SK-N-SH (cell line): ENCODE data around the gene LRRC38. TPM values are rescaled to one million over a fixed set of nuclear protein-coding genes. Genes with fewer than 3 reads are reported as not detected.

Source experiments
- CTCF ChIA-PET: fragments of 300-600, 350-600 bp; formaldehyde crosslinking; extraction: SDS; loops from one replicate; lab custom pipeline; 2021; lab: Yijun Ruan, JAX
- POLR2A ChIA-PET: fragments of 350-600 bp; sonication (Branson Sonifier 250); formaldehyde crosslinking; extraction: SDS; loops from one replicate; lab custom pipeline; 2020; ENCODE audit warnings: antibody characterized with exemption, inconsistent platforms; lab: Yijun Ruan, JAX
- DNase-seq: peaks from one replicate; pipeline ENCODE4 v3.0.0; 2012
- H2AFZ ChIP-seq: fragments of 200-600 bp; sonication (generic); 2 replicates; pipeline ENCODE4 v1.8.1; 2016; ENCODE audit warnings: antibody characterized with exemption, mild to moderate bottlenecking, low read depth
- H3F3A ChIP-seq: fragments of 200-600 bp; sonication (generic); replicated peaks from 2 replicates; pipeline ENCODE3; 2016; ENCODE audit warnings: antibody characterized with exemption, mild to moderate bottlenecking; ENCODE audit not compliant: insufficient read depth
- H3K27ac ChIP-seq, 2 experiments: fragments of 200-500 bp in 1 of 2; fragments of 200-600 bp in 1 of 2; sonication (Bioruptor generic) in 1 of 2; sonication (generic), shearing (Covaris generic) in 1 of 2; 2 replicates each; pipeline versions ENCODE4 v1.5.1 to v1.6.1; 2014 to 2016; ENCODE audit warnings: low read depth in 2 of 2, inconsistent platforms in 1 of 2, low read length in 1 of 2, mild to moderate bottlenecking in 1 of 2, mixed read lengths in 1 of 2
- H3K27me3 ChIP-seq: fragments of 200-600 bp; sonication (generic), shearing (Covaris generic); 2 replicates; pipeline ENCODE4 v1.6.1; 2016; ENCODE audit warnings: mixed run types; ENCODE audit not compliant: insufficient read depth
- H3K36me3 ChIP-seq, 2 experiments: fragments of 200-500 bp in 1 of 2; fragments of 200-600 bp in 1 of 2; sonication (Bioruptor generic) in 1 of 2; sonication (generic) in 1 of 2; replicated peaks in 1 of 2; 2 replicates each; pipeline versions ENCODE3 to v1.5.1; 2014 to 2016; ENCODE audit warnings: low read length in 1 of 2, mild to moderate bottlenecking in 1 of 2; ENCODE audit not compliant: insufficient read depth in 2 of 2, control insufficient read depth in 1 of 2
- H3K4me1 ChIP-seq, 2 experiments: fragments of 200-500 bp in 1 of 2; fragments of 200-600 bp in 1 of 2; sonication (Bioruptor generic) in 1 of 2; sonication (generic), shearing (Covaris generic) in 1 of 2; 2 replicates each; pipeline versions ENCODE4 v1.5.1 to v1.6.1; 2014 to 2016; ENCODE audit warnings: low read depth in 1 of 2, low read length in 1 of 2, mixed run types in 1 of 2; ENCODE audit not compliant: insufficient read depth in 2 of 2, control insufficient read depth in 1 of 2
- H3K4me2 ChIP-seq: fragments of 200-600 bp; sonication (generic), shearing (Covaris generic); 2 replicates; pipeline ENCODE4 v1.6.1; 2017; ENCODE audit warnings: mixed run types
- H3K4me3 ChIP-seq, 2 experiments: fragments of 200-500 bp in 1 of 2; fragments of 200-600 bp in 1 of 2; sonication (Bioruptor generic) in 1 of 2; sonication (generic), shearing (Covaris generic) in 1 of 2; 2 replicates each; pipeline versions ENCODE4 v1.5.1 to v1.8.1; 2014 to 2016; ENCODE audit warnings: low read depth in 2 of 2, inconsistent platforms in 1 of 2, low read length in 1 of 2, mild to moderate bottlenecking in 1 of 2, mixed read lengths in 1 of 2, moderate library complexity in 1 of 2
- H3K79me2 ChIP-seq: fragments of 200-600 bp; sonication (generic); 2 replicates; pipeline ENCODE4 v1.8.1; 2017; ENCODE audit warnings: mild to moderate bottlenecking; ENCODE audit not compliant: insufficient read depth
- H3K9ac ChIP-seq: fragments of 200-600 bp; sonication (generic); 2 replicates; pipeline ENCODE4 v1.6.1; 2017; ENCODE audit warnings: mixed run types
- H3K9me2 ChIP-seq: fragments of 200-600 bp; sonication (generic); 2 replicates; pipeline ENCODE4 v1.6.1; 2017; ENCODE audit warnings: mixed run types
- H3K9me3 ChIP-seq: fragments of 200-600 bp; sonication (generic); 2 replicates; pipeline ENCODE4 v1.6.1; 2017; ENCODE audit warnings: mixed run types, mild to moderate bottlenecking, moderate library complexity
- H4K20me1 ChIP-seq: fragments of 200-600 bp; sonication (generic); 2 replicates; pipeline ENCODE4 v1.6.1; 2017; ENCODE audit warnings: mild to moderate bottlenecking, mixed run types; ENCODE audit not compliant: insufficient read depth
- CTCF ChIP-seq: fragments of 200-600 bp; sonication (generic); IDR thresholded peaks from 2 replicates; pipeline ENCODE4 v1.6.1; 2017; ENCODE audit warnings: antibody characterized with exemption, mild to moderate bottlenecking, moderate library complexity
- EZH2phosphoT487 ChIP-seq: fragments of 200-600 bp; sonication (generic); IDR thresholded peaks from 2 replicates; pipeline ENCODE4 v1.6.1; 2017; ENCODE audit warnings: low read depth, mixed run types, mild to moderate bottlenecking, antibody characterized with exemption, moderate library complexity, borderline replicate concordance
- GABPA ChIP-seq: IDR thresholded peaks from 2 replicates; pipeline ENCODE4 v1.4.0; 2012; ENCODE audit warnings: low read depth, mild to moderate bottlenecking
- IRF3 ChIP-seq: fragments of 150-350 bp; IDR thresholded peaks from 2 replicates; pipeline ENCODE4 v1.6.1; 2016; ENCODE audit warnings: mild to moderate bottlenecking, low read depth, low read length
- JUND ChIP-seq: IDR thresholded peaks from 2 replicates; pipeline ENCODE4 v1.4.0; 2012
- MAX ChIP-seq: IDR thresholded peaks from 2 replicates; pipeline ENCODE4 v1.4.0; 2012; ENCODE audit warnings: low read depth
- NRF1 ChIP-seq: IDR thresholded peaks from 2 replicates; pipeline ENCODE4 v1.6.1; 2012; ENCODE audit warnings: low read depth, mild to moderate bottlenecking, low read length
- RAD21 ChIP-seq: IDR thresholded peaks from 2 replicates; pipeline ENCODE4 v1.6.1; 2012; ENCODE audit warnings: mild to moderate bottlenecking, low read length
- REST ChIP-seq: IDR thresholded peaks from 2 replicates; pipeline ENCODE4 v1.6.1; 2012; ENCODE audit warnings: mild to moderate bottlenecking, low read depth, low read length, moderate library complexity
- SMC3 ChIP-seq: IDR thresholded peaks from 2 replicates; pipeline ENCODE4 v1.6.1; 2012; ENCODE audit warnings: low read depth, low read length, improper control_type of control experiment
- TEAD4 ChIP-seq: IDR thresholded peaks from 2 replicates; pipeline ENCODE4 v1.4.0; 2012; ENCODE audit warnings: mild to moderate bottlenecking, borderline replicate concordance; ENCODE audit not compliant: insufficient read depth
- WGBS: methylation state at CpG from one replicate; pipeline ENCODE4 v1.1.6; 2017; ENCODE audit warnings: low lambda C conversion rate; 5-methylcytosine and 5-hydroxymethylcytosine counted together
- polyA plus RNA-seq, 3 experiments: library from polyadenylated mRNA; depleted of rRNA; stranded (reverse); fragments of >200 nt; gene quantifications; 2 replicates each; pipeline ENCODE4 v1.2.3, GENCODE V29; 2012

Gene LRRC38
- polyA plus RNA-seq, 1 of the 3 experiments (the other 2 are of a cell fraction): 0.02 TPM

- H3K36me3 ChIP-seq: no peaks in the 10 kb centered on the region
- H3K4me2 ChIP-seq: no peak overlapping the region
- DNase-seq: no peak
- no peak overlapping the region for H3K4me3 ChIP-seq
- TF ChIP-seq CTCF: 0 out of 2 replicates have a peak, but pooled peaks have one; percentile 24
- no peak for TF ChIP-seq SMC3
- no peak overlapping the region for H3K9ac ChIP-seq
- H2AFZ ChIP-seq: no peak overlapping the region
- H4K20me1 ChIP-seq: no peaks in the 10 kb centered on the region
- H3K27me3 ChIP-seq: no peaks in the 10 kb centered on the region; the same call in 1 of the 2 replicates
- no peaks in the 10 kb centered on the region for H3K9me3 ChIP-seq
- POLR2A ChIA-PET: no interaction called here
- H3K79me2 ChIP-seq: no peaks in the 10 kb centered on the region
- H3K9me2 ChIP-seq: no peaks in the 10 kb centered on the region
- H3F3A ChIP-seq: no peaks in the 10 kb centered on the region
- no peak overlapping the region for H3K27ac ChIP-seq
- H3K4me1 ChIP-seq: no peaks in the 10 kb centered on the region
- CTCF ChIA-PET: no interaction called here
- WGBS: 4% methylated on average over 5 of the region's 5 CpGs
These were observed 44.5 kb downstream of the LRRC38 start for GRCh38 chr1:13469343-13469742.

- Histone ChIP-seq H3K9ac (no peak overlapping the region), H3K4me1 (no peaks in the 10 kb centered on the region), H2AFZ (no peak overlapping the region), H3K4me3 (no peak overlapping the region), H3F3A (no peaks in the 10 kb centered on the region), H3K4me2 (no peak overlapping the region), H3K27me3 (no peaks in the 10 kb centered on the region; the same call in 1 of the 2 replicates), H4K20me1 (no peaks in the 10 kb centered on the region), H3K9me3 (no peaks in the 10 kb centered on the region), H3K36me3 (no peaks in the 10 kb centered on the region), H3K27ac (no peak overlapping the region), H3K9me2 (no peaks in the 10 kb centered on the region), H3K79me2 (no peaks in the 10 kb centered on the region)
- TF ChIP-seq TEAD4: no peak
- TF ChIP-seq RAD21: no peak
- no peak for TF ChIP-seq NRF1
- no peak for TF ChIP-seq JUND
- TF ChIP-seq MAX: no peak
- TF ChIP-seq CTCF: no peak
- no peak for TF ChIP-seq EZH2phosphoT487
- TF ChIP-seq GABPA: no peak
- no peak for TF ChIP-seq REST
- no peak for TF ChIP-seq IRF3
- DNase-seq: no peak
- CTCF ChIA-PET: no interaction called here
- WGBS: 0% methylated on average over 1 of the region's 1 CpG
- POLR2A ChIA-PET: no interaction called here
These were observed 48.3 kb downstream of the LRRC38 start for GRCh38 chr1:13465515-13465914.
